Measurements from ENCODE around the gene SLC22A5.
"Not testable (repeated sequence)": the region's sequence is repeated elsewhere in the genome, so short reads cannot be mapped to it uniquely, and the experiment has no call there.

Gene SLC22A5

DNA sequence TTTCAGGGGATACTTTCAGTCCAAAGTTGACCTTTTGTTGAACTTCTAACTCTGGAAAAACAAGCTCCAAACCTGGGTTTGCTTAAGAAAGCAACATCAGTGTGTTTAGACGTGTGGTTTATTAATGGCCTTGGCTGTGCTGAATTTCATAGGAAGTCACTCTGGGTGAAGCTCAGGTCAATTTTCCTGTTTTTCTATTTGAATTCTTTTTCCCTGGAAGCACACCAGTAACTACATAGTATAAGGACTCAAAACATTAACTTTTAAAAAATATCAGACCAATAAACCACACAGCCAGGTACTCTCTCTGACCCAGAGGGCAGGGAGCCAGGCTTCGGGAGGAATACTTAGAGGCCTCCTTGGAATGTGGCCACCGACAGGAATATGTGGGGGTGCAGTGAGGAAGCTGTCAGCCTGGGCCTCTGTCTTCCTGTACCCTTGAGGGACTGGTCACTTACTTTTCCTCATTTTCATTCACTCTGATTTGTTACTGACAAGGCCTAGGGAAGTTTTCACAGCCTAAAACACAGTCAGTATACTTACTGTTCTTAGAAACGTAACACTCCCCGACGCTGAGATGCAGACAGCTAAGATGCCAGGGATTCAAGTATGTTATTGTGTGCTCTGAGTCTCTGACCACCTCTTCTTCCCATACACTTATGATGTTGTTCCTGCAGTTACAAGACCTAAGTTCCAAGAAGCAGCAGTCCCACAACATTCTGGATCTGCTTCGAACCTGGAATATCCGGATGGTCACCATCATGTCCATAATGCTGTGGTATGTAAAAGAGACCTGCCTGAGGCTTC lies 18.9 kb downstream of the SLC22A5 start:
- no peak for DNase-seq

DNA sequence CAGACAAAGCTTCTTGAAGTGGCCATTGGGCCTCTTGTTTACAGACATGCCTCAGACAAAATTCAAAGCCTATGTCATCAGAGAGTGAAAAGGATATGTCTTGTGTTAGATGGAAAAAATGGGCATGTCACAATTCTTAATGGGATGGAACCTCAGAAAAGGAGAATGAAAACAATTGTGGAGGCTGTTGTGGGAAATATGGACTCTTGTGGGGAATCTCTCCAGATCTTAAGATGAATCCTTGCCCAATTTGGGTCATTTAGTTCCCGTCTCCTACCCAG lies 19.5 kb downstream of the SLC22A5 start:
- DNase-seq = no peak

DNA sequence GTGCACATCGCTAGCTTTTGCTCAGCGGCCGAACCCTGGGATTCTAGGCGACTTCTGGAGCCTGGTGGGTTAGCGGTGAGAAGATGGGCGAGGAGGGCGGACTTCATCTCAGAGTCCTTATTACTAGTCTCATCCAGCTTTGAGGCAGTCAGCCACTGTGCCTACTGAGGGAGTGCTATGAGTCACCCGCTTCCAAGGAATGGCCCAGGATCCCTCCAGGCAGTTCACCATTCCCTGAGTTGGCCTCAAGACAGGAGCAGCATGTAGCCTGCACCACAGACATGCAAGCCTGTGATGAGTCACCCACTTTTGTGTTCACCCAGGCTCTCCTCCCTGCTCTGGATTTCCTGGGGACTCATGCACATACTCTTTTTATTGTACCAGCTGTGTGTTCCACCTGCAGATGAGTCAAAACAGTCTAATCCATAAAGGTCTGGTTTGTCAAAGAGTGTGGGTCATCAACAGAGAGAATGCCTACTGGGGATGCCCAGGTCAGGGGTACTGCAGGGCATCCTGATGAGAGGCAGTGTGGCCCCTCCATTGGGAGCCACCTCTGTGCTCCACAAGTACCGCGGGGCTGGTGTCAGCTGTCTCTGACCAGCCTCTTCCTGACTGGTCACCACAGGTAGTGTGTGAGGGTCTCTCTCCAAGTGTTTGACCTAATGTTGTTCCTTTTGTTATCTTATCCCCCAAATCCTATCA lies 20.2 kb downstream of the SLC22A5 start:
- DNase-seq = no peak

DNA sequence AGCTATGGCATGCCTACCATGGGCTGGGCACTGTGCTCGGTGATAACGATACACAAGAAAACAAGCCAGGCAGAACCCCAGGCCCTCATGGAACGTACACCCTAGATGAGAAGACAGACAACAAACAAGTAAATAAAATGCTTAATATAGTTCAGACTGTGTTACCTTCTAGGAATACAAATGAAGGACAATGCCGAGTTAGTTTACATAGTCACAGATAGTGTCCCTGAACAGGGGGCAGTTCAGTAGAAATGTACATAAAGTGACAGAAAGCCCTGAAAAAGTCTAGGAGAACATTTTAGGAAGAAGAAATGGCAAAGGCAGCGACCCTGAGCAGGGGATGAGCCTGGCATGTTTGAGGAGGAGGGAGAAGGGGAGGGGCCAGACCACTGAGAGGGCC lies 21.7 kb downstream of the SLC22A5 start:
- no peak for DNase-seq

DNA sequence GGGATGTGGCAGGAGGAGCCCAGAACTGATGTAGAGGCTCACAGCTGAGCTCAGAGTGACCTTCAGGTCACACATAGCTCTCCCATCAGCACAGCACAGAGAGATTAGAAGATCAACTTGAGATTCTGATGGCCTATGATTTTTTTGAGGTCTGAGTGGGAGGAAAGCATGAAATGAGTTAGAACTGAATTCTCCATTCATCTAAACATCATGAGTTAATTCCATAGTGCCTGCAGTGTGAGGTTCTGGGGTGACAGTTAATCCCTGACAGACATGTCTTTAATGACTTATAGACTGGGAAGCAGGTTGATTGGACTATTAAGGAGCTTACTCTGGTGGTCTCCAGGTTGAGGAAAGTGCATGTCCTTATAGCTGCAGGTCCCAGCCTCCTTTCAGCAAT lies 22.4 kb downstream of the SLC22A5 start:
- DNase-seq = no peak

DNA sequence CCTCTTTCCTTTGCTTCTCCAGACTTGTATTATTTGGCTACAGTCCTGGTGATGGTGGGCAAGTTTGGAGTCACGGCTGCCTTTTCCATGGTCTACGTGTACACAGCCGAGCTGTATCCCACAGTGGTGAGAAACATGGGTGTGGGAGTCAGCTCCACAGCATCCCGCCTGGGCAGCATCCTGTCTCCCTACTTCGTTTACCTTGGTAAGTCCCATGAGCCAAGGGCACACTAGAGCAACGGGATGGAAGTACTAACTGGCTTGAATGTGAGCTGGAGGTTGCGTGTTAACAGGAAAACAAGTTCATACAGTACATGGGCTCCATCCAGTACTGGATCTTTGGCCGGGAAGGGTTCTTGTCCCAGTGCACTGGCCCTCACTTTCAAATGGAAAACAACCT lies 22.9 kb downstream of the SLC22A5 start:
- no peak for DNase-seq

DNA sequence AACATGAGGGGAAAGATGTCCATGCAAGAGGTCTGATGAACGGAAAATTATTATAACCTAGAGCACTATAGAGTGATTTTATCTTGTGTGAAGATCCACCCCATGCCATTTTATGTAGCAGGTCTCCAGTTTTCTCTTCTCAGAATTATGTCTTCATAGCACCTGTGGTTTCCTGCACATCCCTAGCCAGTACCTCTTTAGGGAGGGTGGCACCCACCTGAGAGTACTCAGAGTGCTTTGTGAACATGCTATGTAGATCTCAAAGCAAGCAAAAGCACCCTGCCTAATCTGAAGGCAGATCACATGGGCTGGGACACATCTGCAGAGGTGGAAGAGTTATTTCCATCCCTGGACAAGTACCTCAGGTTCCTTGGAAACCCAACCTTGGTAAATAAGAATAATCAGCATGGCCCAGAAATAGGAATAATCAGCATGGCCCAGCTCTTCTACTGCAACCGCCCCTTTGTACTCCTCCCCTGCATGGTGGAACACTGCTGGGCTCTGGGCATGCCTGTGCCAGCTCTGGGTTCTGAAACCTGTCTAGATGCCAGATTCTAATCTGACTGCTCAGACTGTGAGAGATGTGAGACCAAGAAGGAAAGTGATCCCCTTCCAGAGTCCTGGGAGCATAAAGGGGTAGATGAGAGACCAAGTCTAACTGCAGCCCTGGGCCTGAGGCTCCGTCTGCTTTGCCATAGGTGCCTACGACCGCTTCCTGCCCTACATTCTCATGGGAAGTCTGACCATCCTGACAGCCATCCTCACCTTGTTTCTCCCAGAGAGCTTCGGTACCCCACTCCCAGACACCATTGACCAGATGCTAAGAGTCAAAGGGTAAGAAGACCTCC lies 23.7 kb downstream of the SLC22A5 start:
- DNase-seq = peak; percentile 35 to 52

DNA sequence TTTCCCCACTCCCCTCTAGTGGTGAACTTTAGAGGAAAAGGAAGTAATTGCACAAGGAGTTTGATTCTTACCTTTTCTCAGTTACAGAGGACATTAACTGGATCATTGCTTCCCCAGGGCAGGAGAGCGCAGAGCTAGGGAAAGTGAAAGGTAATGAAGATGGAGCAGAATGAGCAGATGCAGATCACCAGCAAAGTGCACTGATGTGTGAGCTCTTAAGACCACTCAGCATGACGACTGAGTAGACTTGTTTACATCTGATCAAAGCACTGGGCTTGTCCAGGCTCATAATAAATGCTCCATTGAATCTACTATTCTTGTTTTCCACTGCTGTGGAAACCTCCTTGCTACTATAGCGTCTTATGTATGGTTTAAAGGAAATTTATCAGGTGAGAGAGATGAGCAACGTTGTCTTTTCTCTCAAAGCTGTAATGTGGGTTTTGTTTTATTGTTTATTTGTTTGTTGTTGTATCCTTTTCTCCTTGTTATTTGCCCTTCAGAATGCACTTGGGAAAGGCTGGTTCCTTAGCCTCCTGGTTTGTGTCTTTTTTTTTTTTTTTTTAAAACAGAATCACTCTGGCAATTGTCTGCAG lies 25.3 kb downstream of the SLC22A5 start:
- DNase-seq = peak; percentile 53 to 67

DNA sequence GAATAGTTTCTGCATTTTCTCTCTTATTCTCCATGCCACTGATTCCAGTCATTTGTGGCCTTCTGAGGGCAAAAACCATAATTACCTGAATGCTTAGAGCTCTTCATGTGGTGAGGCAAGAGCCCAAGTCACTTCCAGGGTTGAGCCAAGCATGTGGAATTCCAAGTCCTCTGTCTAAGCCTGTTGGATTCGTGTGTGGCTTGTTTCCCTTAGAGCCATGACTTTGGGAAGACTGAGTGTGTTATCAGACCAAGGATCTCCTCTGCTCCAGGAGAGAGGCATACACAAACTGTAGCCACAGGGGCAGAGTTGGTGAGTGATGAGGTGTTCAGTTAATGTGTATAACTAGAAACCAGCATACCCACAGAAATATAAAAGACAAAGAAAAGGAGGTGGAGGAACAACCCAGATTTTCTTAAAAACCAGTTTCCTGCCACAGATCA lies 27.1 kb downstream of the SLC22A5 start:
- no peak for DNase-seq

DNA sequence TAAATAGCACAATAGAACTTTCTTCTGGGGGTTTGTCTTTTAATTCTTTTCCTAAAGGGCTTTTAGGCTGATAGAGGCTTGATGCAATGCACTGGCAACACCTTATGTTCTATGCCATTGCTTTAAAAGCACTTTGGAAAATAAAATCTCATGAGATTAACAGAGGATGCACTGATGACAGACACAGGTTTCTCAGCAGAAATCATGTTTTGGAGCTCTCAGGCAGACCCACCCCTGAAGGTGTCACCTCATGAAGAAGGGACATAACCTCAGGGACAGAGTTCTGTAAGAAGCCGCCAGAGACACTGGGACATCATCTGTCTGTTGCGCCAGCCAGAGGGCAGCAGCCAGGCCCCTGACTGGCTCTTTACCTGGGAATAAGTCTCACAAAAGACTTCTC lies 27.7 kb downstream of the SLC22A5 start:
- DNase-seq = no peak

DNA sequence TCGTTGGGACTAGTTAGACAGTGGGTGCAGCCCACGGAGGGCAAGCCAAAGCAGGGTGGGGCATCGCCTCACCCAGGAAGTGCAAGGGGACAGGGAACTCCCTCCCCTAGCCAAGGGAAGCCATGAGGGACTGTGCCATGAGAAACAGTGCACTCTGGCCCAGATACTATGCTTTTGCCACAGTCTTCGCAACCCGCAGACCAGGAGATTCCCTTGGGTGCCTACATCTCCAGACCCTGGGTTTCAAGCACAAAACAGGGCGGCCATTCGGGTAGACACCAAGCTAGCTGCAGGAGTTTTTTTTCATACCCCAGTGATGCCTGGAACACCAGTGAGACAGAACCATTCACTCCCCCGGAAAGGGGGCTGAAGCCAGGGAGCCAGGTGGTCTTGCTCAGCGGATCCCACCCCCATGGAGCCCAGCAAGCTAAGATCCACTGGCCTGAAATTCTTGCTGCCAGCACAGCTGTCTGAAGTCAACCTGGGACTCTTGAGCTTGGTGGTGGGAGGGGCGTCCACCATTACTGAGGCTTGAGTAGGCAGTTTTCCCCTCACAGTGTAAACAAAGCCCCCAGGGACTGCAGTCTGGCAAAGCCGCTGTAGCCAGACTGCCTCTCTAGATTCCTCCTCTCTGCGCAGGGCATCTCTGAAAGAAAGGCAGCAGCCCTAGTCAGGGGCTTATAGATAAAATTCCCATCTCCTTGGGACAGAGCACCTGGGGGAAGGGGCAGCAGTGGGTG lies 28.6 kb downstream of the SLC22A5 start:
- not testable (repeated sequence) for DNase-seq

DNA sequence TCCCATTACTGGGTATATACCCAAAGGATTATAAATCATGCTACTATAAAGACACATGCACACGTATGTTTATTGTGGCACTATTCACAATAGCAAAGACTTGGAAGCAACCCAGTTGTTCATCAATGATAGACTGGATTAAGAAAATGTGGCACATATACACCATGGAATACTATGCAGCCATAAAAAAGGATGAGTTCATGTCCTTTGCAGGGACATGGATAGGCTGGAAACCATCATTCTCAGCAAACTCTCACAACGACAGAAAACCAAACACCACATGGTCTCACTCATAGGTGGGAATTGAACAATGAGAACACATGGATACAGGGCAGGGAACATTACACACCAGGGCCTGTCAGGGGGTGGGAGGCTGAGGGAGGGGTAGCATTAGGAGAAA lies 34.5 kb downstream of the SLC22A5 start:
- DNase-seq = not testable (repeated sequence)

DNA sequence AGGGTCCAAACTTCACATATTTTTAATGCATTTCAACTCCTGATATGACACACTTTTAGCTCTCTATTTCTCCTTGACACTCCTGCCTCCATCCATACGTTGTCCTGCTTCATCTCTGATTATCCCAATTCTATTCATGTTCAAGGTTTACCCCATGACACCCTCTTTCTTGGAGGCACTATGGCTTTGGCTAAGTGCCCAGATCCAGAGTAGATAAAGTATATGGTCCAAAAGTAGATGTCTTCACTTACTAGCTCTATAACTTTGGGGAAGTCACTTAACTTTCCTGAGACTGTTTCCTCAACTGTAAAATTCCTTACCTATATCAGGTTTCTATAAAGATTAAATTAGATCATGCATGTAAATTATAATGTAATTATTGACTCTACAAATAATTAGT lies 36.1 kb downstream of the SLC22A5 start:
- DNase-seq = no peak

DNA sequence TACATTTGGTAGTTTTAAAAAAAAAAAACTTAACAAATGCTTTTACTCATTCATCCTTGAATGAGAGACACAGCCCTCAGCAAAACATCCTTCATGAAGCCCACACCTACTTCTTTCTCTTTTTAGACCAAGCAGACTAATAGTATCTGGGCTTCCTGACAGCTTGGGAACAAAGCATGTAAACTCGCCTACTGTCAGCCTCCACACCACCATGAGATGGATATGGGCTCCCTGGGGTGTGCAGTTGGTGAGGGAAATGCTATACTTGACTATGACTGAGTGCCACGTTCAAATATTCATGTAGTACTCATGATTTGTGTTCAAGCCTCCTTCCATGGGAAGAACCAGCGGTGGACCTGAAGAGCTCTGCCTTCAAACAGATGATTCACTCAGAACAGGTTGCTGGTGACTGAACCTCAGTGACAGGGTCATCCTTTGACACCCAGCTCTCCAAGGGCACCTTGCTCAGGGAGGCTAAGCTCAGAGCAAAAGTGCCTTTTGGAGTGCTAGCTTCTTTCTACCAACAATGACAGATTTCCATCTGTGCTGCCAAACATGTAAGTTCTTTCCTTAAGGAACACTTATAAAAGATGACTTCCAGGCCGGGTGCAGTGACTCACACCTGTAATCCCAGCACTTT lies 36.8 kb downstream of the SLC22A5 start:
- DNase-seq = no peak

DNA sequence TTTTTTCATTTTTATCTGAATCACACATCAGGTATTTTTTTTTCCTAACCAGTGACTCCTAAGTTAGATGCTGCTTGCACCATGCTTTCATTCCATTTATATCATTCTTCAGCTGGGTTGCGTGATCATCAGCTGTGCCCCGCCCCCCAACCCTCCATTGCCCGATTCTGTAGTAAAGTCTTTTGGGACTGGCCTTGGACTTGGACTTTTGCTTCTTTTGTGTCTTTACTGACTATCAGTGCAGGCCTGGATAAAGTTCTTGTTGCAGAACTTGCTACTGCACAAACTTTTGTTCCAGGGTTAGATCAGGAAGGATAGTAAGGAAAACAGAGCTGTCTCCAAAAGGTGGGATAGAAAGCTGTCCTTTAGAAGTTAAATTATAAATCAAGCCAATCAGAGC lies 38.5 kb downstream of the SLC22A5 start:
- no peak for DNase-seq

DNA sequence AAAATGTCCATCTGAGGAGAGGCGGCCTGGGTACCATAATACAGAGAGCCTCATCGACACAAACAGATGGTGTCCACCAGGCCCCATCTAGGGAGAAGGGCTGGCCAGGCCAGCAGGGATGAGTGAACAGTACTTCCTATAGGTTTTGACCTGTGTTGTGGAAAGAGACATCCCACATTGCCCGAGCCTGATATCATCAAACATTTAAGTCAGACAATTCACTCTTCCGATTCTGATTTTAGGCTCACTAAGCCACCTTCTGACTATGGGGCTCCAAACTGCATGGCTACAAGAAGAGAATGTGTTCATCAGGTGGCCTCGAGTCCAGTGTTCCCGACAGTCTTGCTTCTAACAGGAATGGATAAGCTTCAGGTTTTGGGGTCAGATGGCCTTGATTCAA lies 38.9 kb downstream of the SLC22A5 start:
- no peak for DNase-seq

DNA sequence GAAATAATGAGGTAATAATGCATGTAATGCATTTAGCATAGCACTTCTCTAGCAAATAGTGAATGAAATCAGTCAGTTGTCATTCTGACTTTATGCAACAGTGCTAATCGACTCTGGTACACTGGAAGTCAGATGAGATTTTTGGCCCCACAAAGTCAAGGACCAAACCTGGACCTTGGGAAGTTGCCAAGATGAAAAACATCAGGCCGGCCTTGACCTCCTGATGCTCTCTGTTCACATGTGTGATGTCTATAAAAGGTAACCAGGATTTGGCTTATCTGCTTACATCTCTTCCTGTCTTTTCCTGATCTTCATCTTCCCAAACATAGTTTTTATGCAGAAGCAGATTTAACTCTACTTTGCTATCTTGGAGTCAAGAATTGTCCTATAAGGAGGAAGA lies 39.5 kb downstream of the SLC22A5 start:
- DNase-seq = no peak

DNA sequence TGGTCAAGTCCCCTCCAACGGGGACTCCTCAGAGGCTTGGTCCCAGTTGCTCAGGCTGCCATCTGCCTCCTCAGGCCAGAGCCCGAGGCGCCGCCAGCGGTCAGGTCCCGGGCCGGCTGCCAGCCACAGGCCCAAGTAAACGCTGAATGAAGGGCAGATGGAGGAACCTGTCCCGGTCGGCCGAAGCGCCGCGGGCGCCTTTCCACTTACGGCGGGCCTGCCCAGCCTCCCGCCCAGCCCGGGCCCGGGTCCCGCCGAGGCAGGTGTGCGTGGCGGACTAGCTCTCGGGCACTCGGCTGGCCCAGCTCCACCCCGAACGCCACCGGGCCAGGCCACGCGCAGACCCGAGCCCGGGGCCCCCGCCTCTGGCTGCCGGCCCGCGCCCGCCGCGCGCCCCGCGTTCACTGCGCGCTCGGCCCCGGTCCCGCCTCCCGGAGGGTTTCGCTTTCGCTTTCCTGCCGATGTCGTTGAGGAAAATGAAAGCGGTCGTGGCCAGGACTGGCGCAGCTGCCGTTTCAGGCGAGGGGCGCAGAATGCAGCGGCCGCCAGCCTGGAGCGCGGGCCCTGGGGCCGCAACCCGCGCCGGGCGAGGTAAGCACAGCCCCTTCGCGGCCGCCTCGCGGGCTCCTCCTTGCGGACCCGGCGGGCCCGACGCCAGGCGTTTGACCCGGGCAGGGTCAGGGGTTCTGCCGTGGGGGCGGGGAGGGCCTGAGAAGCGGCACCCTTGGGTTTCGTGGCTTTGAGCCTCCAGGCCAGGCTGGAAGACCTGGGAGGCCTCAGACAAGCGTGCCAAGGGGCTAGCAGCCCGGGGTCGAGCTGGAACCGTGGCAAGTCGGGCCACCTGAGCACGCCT lies 41.2 kb downstream of the SLC22A5 start:
- peak; percentile 61 to 67 for DNase-seq

DNA sequence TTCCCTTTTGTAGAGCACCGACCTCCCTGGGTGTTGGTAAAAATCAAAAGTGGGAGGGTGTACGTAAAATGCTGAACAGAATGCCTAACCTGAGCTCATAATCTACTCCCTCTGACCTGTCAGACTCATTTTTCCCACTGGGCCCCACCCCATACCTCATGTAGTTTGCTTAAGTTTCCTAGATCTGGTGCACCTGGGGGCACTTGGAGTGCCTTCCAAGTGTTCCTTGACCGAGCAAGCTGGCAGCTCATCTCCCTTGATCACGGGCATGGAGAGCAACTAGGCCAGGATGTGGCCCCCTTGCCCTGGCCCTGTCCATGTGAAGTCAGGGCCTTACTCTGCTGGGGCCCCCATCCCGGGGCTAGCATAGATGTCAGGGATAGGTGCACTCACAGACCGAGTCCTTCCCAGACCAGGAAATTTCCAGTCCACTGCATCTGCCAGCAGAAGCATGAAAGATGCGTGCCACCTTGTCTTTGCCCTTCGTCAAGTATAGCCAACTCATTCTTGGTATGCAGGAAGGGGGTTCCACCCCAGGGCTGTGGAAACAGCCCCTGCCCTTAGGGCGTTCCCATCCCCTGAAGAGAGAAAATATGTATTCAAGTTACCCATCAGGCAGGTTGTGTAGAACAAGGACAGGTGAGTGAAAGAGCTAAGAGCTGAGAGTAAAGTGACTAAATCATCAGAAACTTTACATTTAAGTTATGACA lies 41.9 kb downstream of the SLC22A5 start:
- peak; percentile 10 to 61 for DNase-seq

DNA sequence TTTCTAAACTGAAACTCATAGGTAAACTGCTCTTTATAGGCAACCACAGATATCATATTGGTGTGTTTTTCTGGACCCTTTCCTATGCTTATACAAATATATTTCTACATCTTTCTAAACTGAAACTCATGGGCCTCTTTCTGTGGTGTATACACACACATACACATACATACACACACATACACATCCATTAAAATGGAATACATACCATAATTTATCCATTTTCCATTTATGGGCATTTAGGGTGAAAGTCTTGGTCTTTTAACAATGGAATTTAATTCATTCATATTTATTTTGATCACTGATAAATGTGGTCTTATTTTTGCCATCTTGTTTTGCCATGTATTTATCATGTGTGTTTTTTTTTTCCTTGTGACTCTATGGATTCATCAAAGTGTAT lies 44.1 kb downstream of the SLC22A5 start:
- DNase-seq = no peak
